Peyer's patch (tissue), 4 donors: Measurements from ENCODE around the gene STUB1.

Experiments
- CTCF ChIP-seq, 6 experiments: fragments of 450-650 bp in 4 of 6; fragments of 200-600 bp in 2 of 6; sonication (generic) in 1 of 6; IDR thresholded peaks; one replicate each; pipeline ENCODE4 v1.5.1; 2017 to 2019; ENCODE audit warnings: antibody characterized with exemption in 6 of 6, mild to moderate bottlenecking in 3 of 6, moderate library complexity in 1 of 6
- POLR2A ChIP-seq, 2 donors: fragments of 450-650 bp; IDR thresholded peaks; one replicate each; pipeline ENCODE4 v1.5.1; 2017; ENCODE audit warnings: antibody characterized with exemption in 2 of 2, mild to moderate bottlenecking in 2 of 2, moderate library complexity in 2 of 2

GRCh38 chr16:718922-719321, 38.7 kb downstream of the STUB1 start:
- TF ChIP-seq CTCF (IDR thresholded peaks at IDR 0.05) (no peak), POLR2A (IDR thresholded peaks at IDR 0.05) (no peak)
